ENCODE data around the gene SSX4B. TPM values are rescaled to one million over a fixed set of nuclear protein-coding genes. Genes with fewer than 3 reads are reported as not detected.
"Not testable (repeated sequence)": the region's sequence is repeated elsewhere in the genome, so short reads cannot be mapped to it uniquely, and the experiment has no call there.

The SSX4B gene
- total RNA-seq, 3 donors from 2014 or later (not counting 1 experiment from before 2014, with no cell fraction given) = not detected

GRCh38 chrX:48433713-48434112, 22.0 kb upstream of the SSX4B start:
- H3K9me3 Mint-ChIP-seq; H3K36me3 ChIP-seq (ENCODE audit: control insufficient read depth, insufficient read depth, low read length); H3K4me1 ChIP-seq (ENCODE audit: control insufficient read depth, insufficient read depth, low read length); H3K27ac ChIP-seq (ENCODE audit: low read length); intact Hi-C loops (cut with micrococcal nuclease); DNase-seq; H3K27ac Mint-ChIP-seq; H3K36me3 Mint-ChIP-seq; H3K4me3 Mint-ChIP-seq; H3K4me1 Mint-ChIP-seq; H3K9me3 ChIP-seq (ENCODE audit: control insufficient read depth, insufficient read depth, low read length); H3K4me3 ChIP-seq (ENCODE audit: low read length); H3K27me3 ChIP-seq (ENCODE audit: control insufficient read depth, insufficient read depth, low read length); ATAC-seq: not testable (repeated sequence)
- 85% methylated on average over 13 of the region's 13 CpGs for WGBS (ENCODE audit: insufficient coverage)
- H3K27me3 Mint-ChIP-seq (ENCODE audit: low read depth in 2 of 2) = peaks cover 11 to 20% of the 10 kb centered on the region in 2 donors

- H3K9me3 ChIP-seq (ENCODE audit: control insufficient read depth, insufficient read depth, low read length); H3K27me3 ChIP-seq (ENCODE audit: control insufficient read depth, insufficient read depth, low read length); H3K4me1 Mint-ChIP-seq; H3K27ac ChIP-seq (ENCODE audit: low read length); intact Hi-C loops (cut with micrococcal nuclease); H3K4me1 ChIP-seq (ENCODE audit: control insufficient read depth, insufficient read depth, low read length); H3K4me3 Mint-ChIP-seq; H3K27ac Mint-ChIP-seq; H3K4me3 ChIP-seq (ENCODE audit: low read length); H3K9me3 Mint-ChIP-seq; H3K36me3 Mint-ChIP-seq; H3K36me3 ChIP-seq (ENCODE audit: control insufficient read depth, insufficient read depth, low read length); DNase-seq; ATAC-seq: not testable (repeated sequence)
- H3K27me3 Mint-ChIP-seq (ENCODE audit: low read depth in 2 of 2) = peaks cover 5 to 19% of the 10 kb centered on the region in 2 donors
- 67% methylated on average over 1 of the region's 4 CpGs for WGBS (ENCODE audit: insufficient coverage)
Observed at GRCh38 chrX:48430166-48430565, 18.4 kb upstream of the SSX4B start.

GRCh38 chrX:48429606-48430005, 17.8 kb upstream of the SSX4B start:
- H3K4me3 Mint-ChIP-seq; H3K27ac Mint-ChIP-seq; H3K27ac ChIP-seq (ENCODE audit: low read length); H3K9me3 ChIP-seq (ENCODE audit: control insufficient read depth, insufficient read depth, low read length); H3K4me1 Mint-ChIP-seq; DNase-seq; intact Hi-C loops (cut with micrococcal nuclease); H3K27me3 ChIP-seq (ENCODE audit: control insufficient read depth, insufficient read depth, low read length); H3K9me3 Mint-ChIP-seq; H3K36me3 ChIP-seq (ENCODE audit: control insufficient read depth, insufficient read depth, low read length); ATAC-seq; H3K4me3 ChIP-seq (ENCODE audit: low read length); H3K4me1 ChIP-seq (ENCODE audit: control insufficient read depth, insufficient read depth, low read length); H3K36me3 Mint-ChIP-seq: not testable (repeated sequence)
- 80% methylated on average over 1 of the region's 5 CpGs for WGBS (ENCODE audit: insufficient coverage)
- H3K27me3 Mint-ChIP-seq (ENCODE audit: low read depth in 2 of 2) = peaks cover 4 to 19% of the 10 kb centered on the region in 2 donors

- no CpG with 5 or more reads among the region's 12 CpGs for WGBS (ENCODE audit: insufficient coverage)
- H3K36me3 Mint-ChIP-seq; H3K9me3 ChIP-seq (ENCODE audit: control insufficient read depth, insufficient read depth, low read length); DNase-seq; H3K9me3 Mint-ChIP-seq; H3K4me1 Mint-ChIP-seq; H3K27me3 ChIP-seq (ENCODE audit: control insufficient read depth, insufficient read depth, low read length); H3K27ac ChIP-seq (ENCODE audit: low read length); H3K4me3 ChIP-seq (ENCODE audit: low read length); intact Hi-C loops (cut with micrococcal nuclease); H3K4me1 ChIP-seq (ENCODE audit: control insufficient read depth, insufficient read depth, low read length); H3K4me3 Mint-ChIP-seq; H3K27ac Mint-ChIP-seq; H3K36me3 ChIP-seq (ENCODE audit: control insufficient read depth, insufficient read depth, low read length): not testable (repeated sequence)
- peaks cover 2 to 19% of the 10 kb centered on the region in 2 donors for H3K27me3 Mint-ChIP-seq (ENCODE audit: low read depth in 2 of 2)
- ATAC-seq = peak in 1 of 3 donors; percentile 34
Observed at GRCh38 chrX:48427027-48427716, 15.4 kb upstream of the SSX4B start.

GRCh38 chrX:48397825-48398224, 13.9 kb downstream of the SSX4B start:
- H3K36me3 Mint-ChIP-seq; H3K27ac ChIP-seq (ENCODE audit: low read length); H3K4me1 Mint-ChIP-seq; intact Hi-C loops (cut with micrococcal nuclease); H3K9me3 Mint-ChIP-seq; H3K4me3 Mint-ChIP-seq; ATAC-seq; H3K27me3 Mint-ChIP-seq (ENCODE audit: low read depth in 2 of 2); DNase-seq; H3K4me1 ChIP-seq (ENCODE audit: control insufficient read depth, insufficient read depth, low read length); H3K27ac Mint-ChIP-seq; H3K27me3 ChIP-seq (ENCODE audit: control insufficient read depth, insufficient read depth, low read length); H3K36me3 ChIP-seq (ENCODE audit: control insufficient read depth, insufficient read depth, low read length); H3K9me3 ChIP-seq (ENCODE audit: control insufficient read depth, insufficient read depth, low read length); H3K4me3 ChIP-seq (ENCODE audit: low read length): not testable (repeated sequence)
- 0% methylated on average over 1 of the region's 1 CpG for WGBS (ENCODE audit: insufficient coverage)

- H3K27ac Mint-ChIP-seq; H3K36me3 Mint-ChIP-seq; H3K27me3 Mint-ChIP-seq (ENCODE audit: low read depth in 2 of 2); ATAC-seq; DNase-seq; H3K4me1 Mint-ChIP-seq; H3K9me3 ChIP-seq (ENCODE audit: control insufficient read depth, insufficient read depth, low read length); intact Hi-C loops (cut with micrococcal nuclease); H3K4me1 ChIP-seq (ENCODE audit: control insufficient read depth, insufficient read depth, low read length); H3K36me3 ChIP-seq (ENCODE audit: control insufficient read depth, insufficient read depth, low read length); H3K27me3 ChIP-seq (ENCODE audit: control insufficient read depth, insufficient read depth, low read length); H3K27ac ChIP-seq (ENCODE audit: low read length); H3K4me3 ChIP-seq (ENCODE audit: low read length); H3K9me3 Mint-ChIP-seq; H3K4me3 Mint-ChIP-seq: not testable (repeated sequence)
- no CpG with 5 or more reads among the region's 2 CpGs for WGBS (ENCODE audit: insufficient coverage)
Observed at GRCh38 chrX:48396931-48397330, 14.8 kb downstream of the SSX4B start.

- WGBS (ENCODE audit: insufficient coverage) = no CpG with 5 or more reads among the region's 16 CpGs
- intact Hi-C loops (cut with micrococcal nuclease); H3K9me3 Mint-ChIP-seq; H3K4me1 Mint-ChIP-seq; H3K36me3 Mint-ChIP-seq; H3K27ac Mint-ChIP-seq; H3K4me3 Mint-ChIP-seq; H3K4me1 ChIP-seq (ENCODE audit: control insufficient read depth, insufficient read depth, low read length); H3K27me3 ChIP-seq (ENCODE audit: control insufficient read depth, insufficient read depth, low read length); H3K27me3 Mint-ChIP-seq (ENCODE audit: low read depth in 2 of 2); H3K9me3 ChIP-seq (ENCODE audit: control insufficient read depth, insufficient read depth, low read length); H3K36me3 ChIP-seq (ENCODE audit: control insufficient read depth, insufficient read depth, low read length); DNase-seq; H3K4me3 ChIP-seq (ENCODE audit: low read length); H3K27ac ChIP-seq (ENCODE audit: low read length); ATAC-seq: not testable (repeated sequence)
Observed at GRCh38 chrX:48383239-48383638, 28.5 kb downstream of the SSX4B start, which contains the start of gene SSX4. Gene SSX4, plus strand, starts transcription at chrX:48383539. Its CDS starts 515 bp downstream, at chrX:48384054.

GRCh38 chrX:48370408-48370807, 41.4 kb downstream of the SSX4B start:
- H3K4me3 ChIP-seq (ENCODE audit: low read length); H3K9me3 ChIP-seq (ENCODE audit: control insufficient read depth, insufficient read depth, low read length); intact Hi-C loops (cut with micrococcal nuclease); H3K36me3 ChIP-seq (ENCODE audit: control insufficient read depth, insufficient read depth, low read length); H3K9me3 Mint-ChIP-seq; H3K36me3 Mint-ChIP-seq; H3K27me3 Mint-ChIP-seq (ENCODE audit: low read depth in 2 of 2); H3K4me1 ChIP-seq (ENCODE audit: control insufficient read depth, insufficient read depth, low read length); H3K4me1 Mint-ChIP-seq; ATAC-seq; H3K27ac ChIP-seq (ENCODE audit: low read length); DNase-seq; H3K27me3 ChIP-seq (ENCODE audit: control insufficient read depth, insufficient read depth, low read length); H3K27ac Mint-ChIP-seq; H3K4me3 Mint-ChIP-seq: not testable (repeated sequence)
- no CpG with 5 or more reads among the region's 8 CpGs for WGBS (ENCODE audit: insufficient coverage)
